ENCODE data around the gene TTC7B. TPM values are rescaled to one million over a fixed set of nuclear protein-coding genes. Genes with fewer than 3 reads are reported as not detected.

The TTC7B gene
- total and polyA plus RNA-seq, 9 of the 15 experiments (the other 6 are each of a cell fraction or from before 2014, with no cell fraction given), result 2.2 to 77.2 (median 36.7) TPM

GRCh38 chr14:90739318-90740068 lies 76.7 kb downstream of the TTC7B start (continued):
- TF ChIP-seq STAT6 (CRISPR knock-in tag; IDR thresholded peaks at IDR 0.05) (no peak), ZNF655 (CRISPR knock-in tag; IDR thresholded peaks at IDR 0.05) (no peak)

- POLR2A ChIA-PET, result no interaction called here
- H3K27me3 ChIP-seq (ENCODE audit: control insufficient read depth in 2 of 2, insufficient read depth in 2 of 2, low read length in 2 of 2), result no peaks in the 10 kb centered on the region
- H3K9me1 ChIP-seq (ENCODE audit: control insufficient read depth, insufficient read depth, low read length), result no peaks in the 10 kb centered on the region
- H3K4me1 ChIP-seq (replicated peaks in 1 of 2; ENCODE audit: control insufficient read depth in 2 of 2, insufficient read depth in 2 of 2, low read length in 2 of 2), result no peaks in the 10 kb centered on the region
- H3K27ac ChIP-seq (ENCODE audit: extremely low read depth, low read depth, low read length), result no peak overlapping the region
- H3K36me3 ChIP-seq (ENCODE audit: control insufficient read depth, insufficient read depth, low read length), result peaks cover 6% of the 10 kb centered on the region; the same call in 2 of the 3 replicates
- no peak for ATAC-seq
- no peaks in the 10 kb centered on the region for H4K20me1 ChIP-seq (replicated peaks; ENCODE audit: control insufficient read depth, insufficient read depth, low read length)
- no peak overlapping the region for H3K4me2 ChIP-seq (ENCODE audit: insufficient read depth, low read length)
- no peak for FAIRE-seq
- no peak overlapping the region for H2AFZ ChIP-seq (ENCODE audit: low read depth, low read length)
- CTCF ChIA-PET (ENCODE audit: low intra/inter-chr PET ratio), result no interaction called here
- DNase-seq (ENCODE audit: extremely low read depth in 1 of 4, low spot score in 3 of 4), result no peak
- no peak overlapping the region for H3K4me3 ChIP-seq
- 94% methylated on average over 11 of the region's 16 CpGs for WGBS (ENCODE audit: insufficient coverage, low coverage, missing lambda C conversion rate)
- H3K9ac ChIP-seq (ENCODE audit: insufficient read depth in 1 of 2, low read depth in 2 of 2, low read length in 2 of 2), result no peak overlapping the region
- no TSS peak for BruUV-seq (replicated peaks)
- no peaks in the 10 kb centered on the region for H3K79me2 ChIP-seq (ENCODE audit: control insufficient read depth, insufficient read depth, low read length)
- in situ Hi-C loops (cut with MboI), result no loop called here
- no peaks in the 10 kb centered on the region for H3K9me3 ChIP-seq (replicated peaks; ENCODE audit: control insufficient read depth, insufficient read depth, low read depth, low read length)
- intact Hi-C loops (cut with micrococcal nuclease), result no loop called here
- TF ChIP-seq KDM4B (IDR thresholded peaks at IDR 0.05; ENCODE audit: borderline replicate concordance in 2 of 2, low read depth in 1 of 2) (no peak), CBFB (CRISPR knock-in tag; IDR thresholded peaks at IDR 0.05) (no peak), TCF7 (IDR thresholded peaks at IDR 0.05; ENCODE audit: borderline replicate concordance) (no peak), CHAMP1 (IDR thresholded peaks at IDR 0.05) (no peak), ZNF766 (CRISPR knock-in tag; conservative IDR thresholded peaks at IDR 0.05) (no peak), ZBTB2 (IDR thresholded peaks at IDR 0.05) (no peak), EZH2 (IDR thresholded peaks at IDR 0.05; ENCODE audit: borderline replicate concordance, low read depth, low read length) (no peak), SMAD3 (CRISPR knock-in tag; conservative IDR thresholded peaks at IDR 0.05) (no peak), HDAC3 (IDR thresholded peaks at IDR 0.05; ENCODE audit: borderline replicate concordance, partially characterized antibody) (no peak)
Observed at GRCh38 chr14:90733139-90733808, 83.0 kb downstream of the TTC7B start.

All from K562 (cell line).